Osteoblast (primary cell): ENCODE data around the gene ABHD8. TPM values are rescaled to one million over a fixed set of nuclear protein-coding genes. Genes with fewer than 3 reads are reported as not detected.
A peak's percentile ranks its signal among the peaks of the same experiment; 100 is the strongest.

Experiments used
- DNase-seq: peaks from one replicate; pipeline ENCODE4 v3.0.0; 2011; ENCODE audit warnings: low spot score, mixed read lengths; ENCODE audit not compliant: insufficient read length; ENCODE audit errors: missing footprints
- H2AFZ ChIP-seq: 2 replicates; pipeline ENCODE4 v1.6.0; 2011; ENCODE audit warnings: mild to moderate bottlenecking, low read length
- H3K27ac ChIP-seq: 2 replicates; pipeline ENCODE4 v1.5.1; 2011; ENCODE audit warnings: mild to moderate bottlenecking, low read depth, low read length, moderate library complexity
- H3K27me3 ChIP-seq: 2 replicates; pipeline ENCODE4 v1.6.0; 2012; ENCODE audit warnings: mild to moderate bottlenecking, control low read depth, inconsistent platforms, low read length, moderate library complexity; ENCODE audit not compliant: insufficient read depth
- H3K36me3 ChIP-seq: 2 replicates; pipeline ENCODE4 v1.5.1; 2011; ENCODE audit warnings: mild to moderate bottlenecking, low read length, control low read depth, moderate library complexity; ENCODE audit not compliant: insufficient read depth
- H3K4me1 ChIP-seq: 2 replicates; pipeline ENCODE4 v1.5.1; 2011; ENCODE audit warnings: mild to moderate bottlenecking, low read length, control low read depth, moderate library complexity; ENCODE audit not compliant: insufficient read depth
- H3K4me2 ChIP-seq: 2 replicates; pipeline ENCODE4 v1.6.0; 2011; ENCODE audit warnings: mild to moderate bottlenecking, low read length; ENCODE audit not compliant: insufficient read depth
- H3K4me3 ChIP-seq: fragments of 200-600 bp; sonication (generic); 3 replicates; pipeline ENCODE4 v1.5.1; 2012; ENCODE audit warnings: mild to moderate bottlenecking, low read length, inconsistent platforms; ENCODE audit not compliant: insufficient read depth
- H3K79me2 ChIP-seq: 2 replicates; pipeline ENCODE4 v1.6.0; 2012; ENCODE audit warnings: mild to moderate bottlenecking, low read length, control low read depth, inconsistent platforms; ENCODE audit not compliant: insufficient read depth
- H3K9me3 ChIP-seq: 2 replicates; pipeline ENCODE4 v1.5.1; 2011; ENCODE audit warnings: low read depth, low read length, control low read depth
- H4K20me1 ChIP-seq: 2 replicates; pipeline ENCODE4 v1.6.0; 2012; ENCODE audit warnings: mild to moderate bottlenecking, low read length, control low read depth; ENCODE audit not compliant: insufficient read depth
- total RNA-seq: library from RNA; depleted of rRNA; stranded (reverse); fragments of >200 nt; gene quantifications from 2 replicates; pipeline ENCODE4 v1.2.3, GENCODE V29; 2012
- TF ChIP-seq, protein P1 (sequence below): IDR thresholded peaks from 2 replicates; pipeline ENCODE4 v1.5.1; 2011; ENCODE audit warnings: mild to moderate bottlenecking, low read depth, low read length, moderate library complexity; ENCODE audit errors: extremely low read depth

Gene ABHD8
- total RNA-seq, 1 donor = 14.8 TPM

DNA sequence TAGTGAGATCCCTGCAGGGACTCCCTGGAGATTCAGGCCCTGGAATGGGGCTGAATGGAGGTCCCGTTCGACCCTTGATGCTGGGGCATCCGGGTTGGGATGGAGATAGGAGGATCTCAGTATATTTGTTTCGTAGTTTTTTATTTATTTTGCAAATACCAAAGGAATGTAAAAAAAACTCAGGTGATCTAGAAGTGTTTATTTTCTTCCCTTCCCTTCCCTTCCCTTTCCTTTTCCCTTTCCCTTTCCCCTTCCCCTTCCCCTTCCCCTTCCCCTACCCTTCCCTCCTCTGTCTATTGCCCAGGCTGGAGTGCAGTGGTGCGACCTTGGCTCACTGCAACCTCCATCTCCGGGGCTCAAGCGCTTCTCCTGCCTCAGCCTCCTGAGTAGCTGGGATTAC is 38.6 kb upstream of the ABHD8 start:
- TF ChIP-seq, protein P1, sequence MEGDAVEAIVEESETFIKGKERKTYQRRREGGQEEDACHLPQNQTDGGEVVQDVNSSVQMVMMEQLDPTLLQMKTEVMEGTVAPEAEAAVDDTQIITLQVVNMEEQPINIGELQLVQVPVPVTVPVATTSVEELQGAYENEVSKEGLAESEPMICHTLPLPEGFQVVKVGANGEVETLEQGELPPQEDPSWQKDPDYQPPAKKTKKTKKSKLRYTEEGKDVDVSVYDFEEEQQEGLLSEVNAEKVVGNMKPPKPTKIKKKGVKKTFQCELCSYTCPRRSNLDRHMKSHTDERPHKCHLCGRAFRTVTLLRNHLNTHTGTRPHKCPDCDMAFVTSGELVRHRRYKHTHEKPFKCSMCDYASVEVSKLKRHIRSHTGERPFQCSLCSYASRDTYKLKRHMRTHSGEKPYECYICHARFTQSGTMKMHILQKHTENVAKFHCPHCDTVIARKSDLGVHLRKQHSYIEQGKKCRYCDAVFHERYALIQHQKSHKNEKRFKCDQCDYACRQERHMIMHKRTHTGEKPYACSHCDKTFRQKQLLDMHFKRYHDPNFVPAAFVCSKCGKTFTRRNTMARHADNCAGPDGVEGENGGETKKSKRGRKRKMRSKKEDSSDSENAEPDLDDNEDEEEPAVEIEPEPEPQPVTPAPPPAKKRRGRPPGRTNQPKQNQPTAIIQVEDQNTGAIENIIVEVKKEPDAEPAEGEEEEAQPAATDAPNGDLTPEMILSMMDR = no peak
- Histone ChIP-seq H3K4me2 (no peak overlapping the region), H3K4me3 (no peak overlapping the region), H3K79me2 (no peaks in the 10 kb centered on the region), H2AFZ (no peak overlapping the region), H3K4me1 (peaks cover 8% of the 10 kb centered on the region), H3K36me3 (no peaks in the 10 kb centered on the region), H3K9me3 (no peaks in the 10 kb centered on the region), H4K20me1 (no peaks in the 10 kb centered on the region), H3K27ac (no peak overlapping the region), H3K27me3 (no peaks in the 10 kb centered on the region)
- DNase-seq = peak; percentile 29

DNA sequence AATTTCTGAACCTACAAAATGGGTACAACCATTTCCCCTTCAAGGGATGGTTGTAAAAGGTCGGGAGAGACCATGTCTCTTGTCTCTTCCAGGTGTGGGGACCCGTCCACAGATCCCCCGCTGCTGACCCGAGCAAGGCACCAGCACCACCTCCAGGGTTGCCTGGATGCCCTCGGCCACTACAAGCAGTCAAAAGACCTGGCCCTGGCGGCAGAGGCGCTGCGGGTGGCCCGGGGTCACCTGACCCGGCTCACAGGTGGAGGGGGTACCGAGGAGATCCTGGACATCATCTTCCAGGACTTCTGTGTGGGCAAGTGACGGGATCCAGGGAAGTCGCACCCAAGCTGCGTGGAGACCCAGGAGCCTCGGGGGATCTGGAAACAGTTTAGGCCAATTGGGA is 38.2 kb upstream of the ABHD8 start:
- H2AFZ ChIP-seq = no peak overlapping the region
- H3K4me2 ChIP-seq = no peak overlapping the region
- H3K36me3 ChIP-seq = no peaks in the 10 kb centered on the region
- no peak overlapping the region for H3K4me3 ChIP-seq
- H3K27ac ChIP-seq = no peak overlapping the region
- peaks cover 8% of the 10 kb centered on the region for H3K4me1 ChIP-seq
- TF ChIP-seq, protein P1 = no peak
- DNase-seq = no peak
- H3K27me3 ChIP-seq = no peaks in the 10 kb centered on the region
- H3K9me3 ChIP-seq = no peaks in the 10 kb centered on the region
- no peaks in the 10 kb centered on the region for H3K79me2 ChIP-seq
- H4K20me1 ChIP-seq = no peaks in the 10 kb centered on the region

DNA sequence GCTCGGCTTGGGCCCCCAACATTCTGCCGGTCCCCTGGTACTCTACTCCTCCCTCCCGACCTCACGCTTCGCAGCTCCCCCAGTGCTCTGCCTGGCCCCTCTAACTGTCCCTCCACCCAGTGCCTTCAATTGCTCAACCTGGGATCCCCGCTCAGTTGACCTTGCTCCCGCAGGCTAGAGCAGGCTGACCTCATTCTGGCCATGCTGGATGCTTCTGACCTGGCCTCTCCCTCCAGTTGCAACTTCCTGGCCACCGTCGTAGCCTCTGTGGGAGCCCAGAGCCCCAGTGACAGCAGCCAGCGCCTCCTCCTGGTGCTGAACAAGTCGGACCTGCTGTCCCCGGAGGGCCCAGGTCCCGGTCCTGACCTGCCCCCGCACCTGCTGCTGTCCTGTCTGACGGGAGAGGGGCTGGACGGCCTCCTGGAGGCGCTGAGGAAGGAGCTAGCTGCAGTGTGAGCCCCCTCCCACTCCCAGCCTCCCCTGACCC is 37.7 kb upstream of the ABHD8 start:
- Histone ChIP-seq H3K9me3 (no peaks in the 10 kb centered on the region), H3K4me3 (no peak overlapping the region), H3K36me3 (no peaks in the 10 kb centered on the region), H3K4me2 (no peak overlapping the region), H3K27ac (no peak overlapping the region), H3K27me3 (no peaks in the 10 kb centered on the region), H3K79me2 (no peaks in the 10 kb centered on the region), H2AFZ (no peak overlapping the region), H4K20me1 (no peaks in the 10 kb centered on the region), H3K4me1 (peaks cover 8% of the 10 kb centered on the region)
- TF ChIP-seq, protein P1 = no peak
- DNase-seq = peak; percentile 61

DNA sequence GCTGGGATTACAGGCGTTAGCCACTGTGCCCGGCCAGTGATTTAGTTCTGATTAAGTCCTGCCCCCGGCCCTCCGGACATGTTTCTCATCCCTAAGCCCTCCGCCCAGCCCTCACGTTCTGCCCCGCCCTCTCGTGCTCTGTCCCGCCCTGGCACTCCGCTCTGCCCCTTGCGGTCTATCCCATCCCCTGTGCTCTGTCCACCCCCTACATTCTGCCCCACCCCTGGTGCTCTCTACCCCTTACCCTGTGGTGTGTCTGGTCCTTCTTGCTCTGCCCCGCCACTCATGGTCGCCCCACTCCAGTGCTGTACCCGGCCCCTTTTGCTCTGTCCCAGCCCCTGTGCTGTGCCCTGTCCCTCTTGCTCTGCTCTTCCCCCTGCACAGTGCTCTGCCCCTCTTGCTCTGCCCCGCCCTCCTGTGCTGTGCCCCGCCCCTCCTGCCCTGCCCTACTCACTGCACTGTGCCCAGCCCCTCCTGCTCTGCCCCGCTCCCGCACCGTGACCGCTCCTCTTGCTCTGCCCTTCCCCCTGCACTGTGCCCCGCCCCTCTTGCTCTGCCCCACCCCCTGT is 37.2 kb upstream of the ABHD8 start:
- no peak overlapping the region for H3K4me2 ChIP-seq

More for the DNA sequence above, 37.2 kb upstream of the ABHD8 start:
- Histone ChIP-seq H4K20me1 (no peaks in the 10 kb centered on the region), H3K27me3 (no peaks in the 10 kb centered on the region), H3K4me3 (no peak overlapping the region), H3K36me3 (no peaks in the 10 kb centered on the region), H3K9me3 (no peaks in the 10 kb centered on the region), H3K79me2 (no peaks in the 10 kb centered on the region), H2AFZ (no peak overlapping the region), H3K27ac (no peak overlapping the region), H3K4me1 (peaks cover 8% of the 10 kb centered on the region)
- TF ChIP-seq, protein P1 = no peak
- DNase-seq = peak; percentile 69
